H1 (cell line): ENCODE measurements around the gene PYGL. TPM values are rescaled to one million over a fixed set of nuclear protein-coding genes. Genes with fewer than 3 reads are reported as not detected.

Experiments
- CTCF ChIA-PET: fragments of 300-600 bp; sonication (Branson Sonifier 250); formaldehyde crosslinking; loops from one replicate; lab custom pipeline; 2021; ENCODE audit not compliant: partially characterized antibody; lab: Charles Lee
- POLR2A ChIA-PET: fragments of 300-600 bp; sonication (Branson Sonifier 250); formaldehyde crosslinking; loops from one replicate; lab custom pipeline; 2021; ENCODE audit warnings: inconsistent platforms; ENCODE audit not compliant: partially characterized antibody; lab: Charles Lee
- DNase-seq, 2 experiments: peaks; one replicate each; pipeline versions ENCODE4 v3.0.0 to v3.0.0-alpha.2; 2010 to 2022; ENCODE audit warnings: low spot score in 2 of 2, low read depth in 1 of 2, mixed read lengths in 1 of 2
- FAIRE-seq: peaks from 2 replicates; lab custom pipeline; 2011; peaks lifted over from hg19 to GRCh38; lab: Jason Lieb, UNC
- H2AFZ ChIP-seq: 2 replicates; pipeline ENCODE4 v1.8.1; 2012; ENCODE audit warnings: low read length, inconsistent platforms
- H2AK5ac ChIP-seq: 2 replicates; pipeline ENCODE4 v1.6.1; 2013; ENCODE audit warnings: low read depth, low read length
- H2BK120ac ChIP-seq: replicated peaks from 2 replicates; pipeline ENCODE3; 2013; ENCODE audit warnings: low read depth, low read length, inconsistent platforms
- H2BK12ac ChIP-seq: 2 replicates; pipeline ENCODE4 v1.6.1; 2013; ENCODE audit warnings: low read depth, low read length
- H2BK15ac ChIP-seq: 2 replicates; pipeline ENCODE4 v1.6.1; 2013; ENCODE audit warnings: low read length
- H2BK20ac ChIP-seq: 2 replicates; pipeline ENCODE4 v1.6.1; 2013; ENCODE audit warnings: low read length
- H2BK5ac ChIP-seq: 2 replicates; pipeline ENCODE4 v1.6.1; 2013; ENCODE audit warnings: low read depth, low read length
- H3K14ac ChIP-seq: 2 replicates; pipeline ENCODE4 v1.6.1; 2013; ENCODE audit warnings: inconsistent platforms; ENCODE audit not compliant: insufficient read length
- H3K18ac ChIP-seq: 2 replicates; pipeline ENCODE4 v1.6.1; 2013; ENCODE audit warnings: low read length; ENCODE audit errors: extremely low read depth
- H3K23ac ChIP-seq: 2 replicates; pipeline ENCODE4 v1.6.1; 2013; ENCODE audit warnings: inconsistent platforms; ENCODE audit not compliant: insufficient read length
- H3K23me2 ChIP-seq: 2 replicates; pipeline ENCODE4 v1.6.1; 2013; ENCODE audit warnings: low read depth, low read length
- H3K27ac ChIP-seq: 2 replicates; pipeline ENCODE4 v1.6.1; 2011; ENCODE audit warnings: low read depth, low read length, inconsistent platforms
- H3K27me3 ChIP-seq, 4 experiments: replicated peaks in 1 of 4; 1 replicate in 1 of 4; 2 replicates in 3 of 4; pipeline versions ENCODE4 v1.6.1 to v1.8.1; 2011 to 2013; ENCODE audit warnings: low read length in 3 of 4, mild to moderate bottlenecking in 3 of 4, inconsistent platforms in 2 of 4, mixed read lengths in 2 of 4, moderate library complexity in 1 of 4; ENCODE audit not compliant: control insufficient read depth in 3 of 4, insufficient read depth in 3 of 4; ENCODE audit errors: extremely low read depth in 1 of 4
- H3K36me3 ChIP-seq, 4 experiments: 2 replicates each; pipeline versions ENCODE4 v1.6.1 to v1.8.1; 2011 to 2013; ENCODE audit warnings: mild to moderate bottlenecking in 4 of 4, low read length in 3 of 4, moderate library complexity in 2 of 4, control low read depth in 1 of 4, inconsistent platforms in 1 of 4; ENCODE audit not compliant: insufficient read depth in 4 of 4, control insufficient read depth in 2 of 4
- H3K4ac ChIP-seq: replicated peaks from 2 replicates; pipeline ENCODE3; 2013; ENCODE audit warnings: low read length, low read depth, mixed read lengths, inconsistent platforms; ENCODE audit not compliant: insufficient read length
- H3K4me1 ChIP-seq, 4 experiments: replicated peaks in 1 of 4; 1 replicate in 1 of 4; 2 replicates in 3 of 4; pipeline versions ENCODE4 v1.6.1 to v1.8.1; 2011 to 2013; ENCODE audit warnings: low read length in 3 of 4, inconsistent platforms in 2 of 4, mixed read lengths in 1 of 4; ENCODE audit not compliant: insufficient read depth in 4 of 4, control insufficient read depth in 3 of 4
- H3K4me2 ChIP-seq, 2 experiments: 2 replicates each; pipeline versions ENCODE4 v1.6.1 to v1.8.1; 2011 to 2013; ENCODE audit warnings: low read depth in 2 of 2, low read length in 2 of 2, control low read depth in 1 of 2, inconsistent platforms in 1 of 2, mild to moderate bottlenecking in 1 of 2; ENCODE audit not compliant: insufficient read depth in 1 of 2
- H3K4me3 ChIP-seq, 4 experiments: fragments of 200-600, 300-600 bp in 1 of 4; sonication (generic), shearing (Covaris generic), sonication (Bioruptor Twin) in 1 of 4; 2 replicates each; pipeline versions ENCODE4 v1.5.1 to v1.8.1; 2011 to 2016; ENCODE audit warnings: low read length in 4 of 4, low read depth in 3 of 4, control low read depth in 2 of 4, inconsistent platforms in 2 of 4, mild to moderate bottlenecking in 2 of 4, mixed read lengths in 1 of 4, moderate library complexity in 1 of 4; ENCODE audit not compliant: insufficient read depth in 2 of 4; ENCODE audit errors: extremely low read depth in 1 of 4
- H3K56ac ChIP-seq: replicated peaks from 2 replicates; pipeline ENCODE3; 2013; ENCODE audit warnings: low read depth, mild to moderate bottlenecking, mixed read lengths, low read length, inconsistent platforms; ENCODE audit not compliant: insufficient read length
- H3K79me1 ChIP-seq: 2 replicates; pipeline ENCODE4 v1.6.1; 2013; ENCODE audit warnings: low read depth, low read length, control low read depth
- H3K79me2 ChIP-seq, 2 experiments: 2 replicates each; pipeline versions ENCODE4 v1.6.1 to v1.8.1; 2012 to 2013; ENCODE audit warnings: low read length in 2 of 2, mild to moderate bottlenecking in 2 of 2, inconsistent platforms in 1 of 2; ENCODE audit not compliant: insufficient read depth in 2 of 2, control insufficient read depth in 1 of 2
- H3K9ac ChIP-seq, 4 experiments: replicated peaks in 1 of 4; 1 replicate in 1 of 4; 2 replicates in 3 of 4; pipeline versions ENCODE4 v1.6.1 to v1.8.1; 2011 to 2013; ENCODE audit warnings: low read depth in 3 of 4, low read length in 3 of 4, control low read depth in 2 of 4, mild to moderate bottlenecking in 2 of 4, moderate library complexity in 2 of 4, inconsistent platforms in 1 of 4; ENCODE audit errors: extremely low read depth in 1 of 4
- H3K9me3 ChIP-seq, 2 experiments: 2 replicates each; pipeline versions ENCODE4 v1.6.1 to v1.8.1; 2012 to 2013; ENCODE audit warnings: mild to moderate bottlenecking in 2 of 2, moderate library complexity in 2 of 2, control low read depth in 1 of 2, inconsistent platforms in 1 of 2, low read depth in 1 of 2, low read length in 1 of 2, mixed read lengths in 1 of 2; ENCODE audit not compliant: insufficient read depth in 2 of 2
- H4K20me1 ChIP-seq, 2 experiments: replicated peaks in 1 of 2; 2 replicates each; pipeline versions ENCODE3 to v1.8.1; 2011 to 2013; ENCODE audit warnings: inconsistent platforms in 2 of 2, low read length in 2 of 2, mild to moderate bottlenecking in 1 of 2; ENCODE audit not compliant: insufficient read depth in 2 of 2, control insufficient read depth in 1 of 2
- H4K5ac ChIP-seq: 2 replicates; pipeline ENCODE4 v1.6.1; 2013; ENCODE audit warnings: low read length, low read depth, mixed read lengths, inconsistent platforms; ENCODE audit not compliant: insufficient read length
- H4K8ac ChIP-seq: 2 replicates; pipeline ENCODE4 v1.8.0; 2013; ENCODE audit warnings: mild to moderate bottlenecking, moderate library complexity, low read length, inconsistent platforms; ENCODE audit not compliant: insufficient read depth; ENCODE audit errors: extremely low read depth
- H4K91ac ChIP-seq: replicated peaks from 2 replicates; pipeline ENCODE3; 2013; ENCODE audit warnings: low read length, mixed read lengths, inconsistent platforms; ENCODE audit not compliant: insufficient read length
- ATF3 ChIP-seq: IDR thresholded peaks from 2 replicates; pipeline ENCODE4 v1.6.1; 2011; ENCODE audit warnings: low read depth, mild to moderate bottlenecking, low read length; ENCODE audit not compliant: insufficient read depth
- EGR1 ChIP-seq: IDR thresholded peaks from 2 replicates; pipeline ENCODE4 v1.6.1; 2011; ENCODE audit warnings: low read depth, low read length, borderline replicate concordance
- KDM4A ChIP-seq: IDR thresholded peaks from one replicate; pipeline ENCODE4 v1.7.1; 2012; ENCODE audit warnings: low read depth, mild to moderate bottlenecking, moderate library complexity, low read length, inconsistent platforms; ENCODE audit not compliant: severe bottlenecking
- KDM5A ChIP-seq: fragments of 200-600 bp; IDR thresholded peaks from 2 replicates; pipeline ENCODE4 v1.7.1; 2012; ENCODE audit warnings: mild to moderate bottlenecking, low read length, inconsistent platforms, mixed read lengths
- PHF8 ChIP-seq: fragments of 200-600 bp; sonication (generic); conservative IDR thresholded peaks from 2 replicates; pipeline ENCODE4 v1.7.1; 2012; ENCODE audit warnings: low read depth, mild to moderate bottlenecking, inconsistent platforms, low read length, moderate library complexity
- SIRT6 ChIP-seq: IDR thresholded peaks from one replicate; pipeline ENCODE4 v1.7.1; 2012; ENCODE audit warnings: low read length, inconsistent platforms
- SP1 ChIP-seq: IDR thresholded peaks from 2 replicates; pipeline ENCODE4 v1.6.1; 2011; ENCODE audit warnings: low read depth, low read length
- SP4 ChIP-seq: IDR thresholded peaks from 2 replicates; pipeline ENCODE4 v1.6.1; 2012; ENCODE audit warnings: low read length, inconsistent platforms
- TEAD4 ChIP-seq: IDR thresholded peaks from 2 replicates; pipeline ENCODE4 v1.6.1; 2012; ENCODE audit warnings: low read depth, low read length, inconsistent platforms, mixed read lengths
- WGBS, 2 experiments: shearing (Covaris generic) in 1 of 2; methylation state at CpG; one replicate each; pipeline versions ENCODE4 v1.1.6 to v1.1.7; 2013 to 2015; ENCODE audit warnings: low lambda C conversion rate in 2 of 2, mixed read lengths in 2 of 2, inconsistent platforms in 1 of 2, low coverage in 1 of 2, missing lambda C conversion rate in 1 of 2; ENCODE audit not compliant: insufficient replicate concordance in 2 of 2, insufficient coverage in 1 of 2, insufficient read length in 1 of 2; ENCODE audit errors: extremely low coverage in 1 of 2, missing lambda C conversion rate in 1 of 2; 5-methylcytosine and 5-hydroxymethylcytosine counted together
- polyA plus RNA-seq, 7 experiments: library from polyadenylated mRNA; depleted of rRNA in 3 of 7; stranded (reverse) in 5 of 7; unstranded in 2 of 7; fragments of >200 nt in 5 of 7; fragments of 200-250 nt in 2 of 7; gene quantifications; 1 replicate in 5 of 7; 2 replicates in 1 of 7; 4 replicates in 1 of 7; pipeline versions ENCODE4 v1.2.1 to v1.2.3, GENCODE V29; 2011 to 2013; ENCODE audit warnings: missing spikeins in 2 of 7, mixed read lengths in 2 of 7
- total RNA-seq: library from RNA; stranded (reverse); fragmentation: NEBNext Ultra II Directional; extraction: Animal tissue kit (Norgen Biotek cat#: 25700); gene quantifications from 2 replicates; pipeline ENCODE4 v1.2.1, GENCODE V29; 2021

Gene PYGL
- total and polyA plus RNA-seq, 2 of the 8 experiments (the other 6 are each of a cell fraction or from before 2014, with no cell fraction given): 26.1 to 50.5 TPM

GRCh38 chr14:50937325-50937724 is 7.0 kb downstream of the PYGL start:
- H3K23ac ChIP-seq: no peak overlapping the region
- no peak overlapping the region for H3K18ac ChIP-seq
- no peak overlapping the region for H3K56ac ChIP-seq

More at GRCh38 chr14:50937325-50937724, 7.0 kb downstream of the PYGL start:
- Histone ChIP-seq H4K20me1 (no peaks in the 10 kb centered on the region), H2AK5ac (no peak overlapping the region), H4K8ac (no peak overlapping the region), H3K9ac (no peak overlapping the region), H2AFZ (no peak overlapping the region), H4K91ac (no peak overlapping the region), H2BK20ac (no peak overlapping the region), H3K14ac (no peak overlapping the region), H3K9me3 (no peaks in the 10 kb centered on the region), H3K4me1 (no peaks in the 10 kb centered on the region), H3K79me2 (no peaks in the 10 kb centered on the region), H2BK12ac (no peak overlapping the region), H4K5ac (no peak overlapping the region), H3K79me1 (peaks cover 2% of the 10 kb centered on the region; the same call in 1 of the 2 replicates), H2BK120ac (no peak overlapping the region), H2BK15ac (no peak overlapping the region), H3K36me3 (peaks cover 0 to 9% (median 2%) of the 10 kb centered on the region in 4 experiments; a peak in 3 of 8 replicates), H3K4me2 (no peak overlapping the region), H3K27ac (no peak overlapping the region), H3K4ac (no peak overlapping the region), H2BK5ac (no peak overlapping the region), H3K4me3 (no peak overlapping the region), H3K27me3 (no peaks in the 10 kb centered on the region), H3K23me2 (no peaks in the 10 kb centered on the region)
- ChIA-PET POLR2A (no interaction called here), CTCF (interaction anchor here (0.6 to 1.3 kb wide), 2 partner anchors 18 to 105 kb away, joined by 4 to 6 read pairs; no protein-coding TSS in a partner anchor)
- WGBS, 2 experiments: 91% methylated on average over 2 of the region's 2 CpGs; no CpG with 5 or more reads in 1 of the 2 experiments
- TF ChIP-seq KDM4A (no peak), SIRT6 (no peak), SP1 (no peak), PHF8 (no peak), EGR1 (no peak), KDM5A (no peak), SP4 (no peak), TEAD4 (no peak), ATF3 (no peak)
- no peak for FAIRE-seq
- no peak for DNase-seq
